ENCODE results near the gene TULP4.

TULP4 gene

GRCh38 chr6:158270389-158271127 is 41.7 kb upstream of the TULP4 start:
- no peak overlapping the region for H3K4me3 ChIP-seq (ENCODE audit: low read length)
- TF ChIP-seq, protein P1, sequence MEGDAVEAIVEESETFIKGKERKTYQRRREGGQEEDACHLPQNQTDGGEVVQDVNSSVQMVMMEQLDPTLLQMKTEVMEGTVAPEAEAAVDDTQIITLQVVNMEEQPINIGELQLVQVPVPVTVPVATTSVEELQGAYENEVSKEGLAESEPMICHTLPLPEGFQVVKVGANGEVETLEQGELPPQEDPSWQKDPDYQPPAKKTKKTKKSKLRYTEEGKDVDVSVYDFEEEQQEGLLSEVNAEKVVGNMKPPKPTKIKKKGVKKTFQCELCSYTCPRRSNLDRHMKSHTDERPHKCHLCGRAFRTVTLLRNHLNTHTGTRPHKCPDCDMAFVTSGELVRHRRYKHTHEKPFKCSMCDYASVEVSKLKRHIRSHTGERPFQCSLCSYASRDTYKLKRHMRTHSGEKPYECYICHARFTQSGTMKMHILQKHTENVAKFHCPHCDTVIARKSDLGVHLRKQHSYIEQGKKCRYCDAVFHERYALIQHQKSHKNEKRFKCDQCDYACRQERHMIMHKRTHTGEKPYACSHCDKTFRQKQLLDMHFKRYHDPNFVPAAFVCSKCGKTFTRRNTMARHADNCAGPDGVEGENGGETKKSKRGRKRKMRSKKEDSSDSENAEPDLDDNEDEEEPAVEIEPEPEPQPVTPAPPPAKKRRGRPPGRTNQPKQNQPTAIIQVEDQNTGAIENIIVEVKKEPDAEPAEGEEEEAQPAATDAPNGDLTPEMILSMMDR (IDR thresholded peaks at IDR 0.05; ENCODE audit: insufficient read depth, low read depth, low read length, missing control alignments), result no peak
- no peak for DNase-seq (ENCODE audit: low read depth)

GRCh38 chr6:158272324-158272723 is 39.9 kb upstream of the TULP4 start:
- no peak overlapping the region for H3K4me3 ChIP-seq (ENCODE audit: low read length)
- TF ChIP-seq, protein P1 (IDR thresholded peaks at IDR 0.05; ENCODE audit: insufficient read depth, low read depth, low read length, missing control alignments), result no peak
- no peak for DNase-seq (ENCODE audit: low read depth)

GRCh38 chr6:158278004-158278403 is 34.3 kb upstream of the TULP4 start:
- H3K4me3 ChIP-seq (ENCODE audit: low read length), result no peak overlapping the region

DNA sequence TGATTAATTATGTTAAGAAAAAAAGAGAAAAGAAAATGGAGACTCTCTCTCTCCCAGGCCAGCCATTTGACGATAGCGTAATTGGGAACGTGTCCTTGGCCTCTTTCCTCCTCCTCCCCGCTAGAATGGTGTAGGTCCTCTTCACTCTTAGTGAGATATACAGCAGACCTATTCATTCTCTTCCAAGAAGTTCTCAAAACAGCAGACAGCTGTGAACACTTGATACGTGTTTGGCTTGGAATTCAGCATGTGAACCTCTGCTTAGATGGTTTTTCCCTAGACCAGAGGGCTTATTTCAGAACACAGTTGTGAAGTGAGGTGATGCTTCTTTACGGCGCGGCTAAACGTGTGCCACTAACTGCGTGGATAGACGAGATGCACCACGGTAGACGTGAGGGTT is 32.6 kb upstream of the TULP4 start:
- TF ChIP-seq, protein P1 (IDR thresholded peaks at IDR 0.05; ENCODE audit: insufficient read depth, low read depth, low read length, missing control alignments), result no peak
- no peak for DNase-seq (ENCODE audit: low read depth)
- no peak overlapping the region for H3K4me3 ChIP-seq (ENCODE audit: low read length)

More at GRCh38 chr6:158278004-158278403, 34.3 kb upstream of the TULP4 start:
- TF ChIP-seq, protein P1 (IDR thresholded peaks at IDR 0.05; ENCODE audit: insufficient read depth, low read depth, low read length, missing control alignments), result no peak
- no peak for DNase-seq (ENCODE audit: low read depth)

DNA sequence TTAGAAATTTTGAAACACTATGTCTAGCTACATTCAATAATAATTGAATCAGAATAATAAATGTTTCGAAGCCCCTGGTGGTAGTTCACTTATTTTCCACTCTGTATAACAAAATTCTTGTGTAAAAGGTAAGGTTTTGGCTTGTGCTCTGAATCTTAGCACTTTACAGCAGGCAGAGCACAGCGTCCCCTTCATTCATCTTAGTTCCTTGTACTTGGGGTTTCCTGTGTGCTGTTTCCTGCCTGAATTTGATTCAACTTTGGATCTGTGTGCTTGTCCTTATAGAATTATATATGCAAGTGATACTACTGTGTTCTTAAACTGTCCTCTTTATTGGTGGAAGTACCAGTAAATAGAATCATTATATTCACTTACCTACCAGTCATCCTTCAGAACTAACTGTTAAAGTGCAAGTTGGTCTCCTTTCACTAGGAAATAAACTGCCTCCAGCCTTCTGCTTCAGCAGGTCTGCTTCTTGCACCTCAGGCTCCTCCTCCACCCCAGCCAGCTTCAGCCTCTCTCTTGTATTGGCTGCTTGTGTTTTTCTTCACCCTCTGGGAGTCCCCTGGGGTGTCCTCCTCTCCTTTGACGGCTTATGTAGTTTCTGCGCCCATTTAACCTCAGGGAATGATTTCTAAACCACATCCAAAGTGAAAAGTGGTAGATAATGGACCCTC is 28.8 kb upstream of the TULP4 start:
- TF ChIP-seq, protein P1 (IDR thresholded peaks at IDR 0.05; ENCODE audit: insufficient read depth, low read depth, low read length, missing control alignments), result no peak
- no peak overlapping the region for H3K4me3 ChIP-seq (ENCODE audit: low read length)
- peak; percentile 30 for DNase-seq (ENCODE audit: low read depth)

DNA sequence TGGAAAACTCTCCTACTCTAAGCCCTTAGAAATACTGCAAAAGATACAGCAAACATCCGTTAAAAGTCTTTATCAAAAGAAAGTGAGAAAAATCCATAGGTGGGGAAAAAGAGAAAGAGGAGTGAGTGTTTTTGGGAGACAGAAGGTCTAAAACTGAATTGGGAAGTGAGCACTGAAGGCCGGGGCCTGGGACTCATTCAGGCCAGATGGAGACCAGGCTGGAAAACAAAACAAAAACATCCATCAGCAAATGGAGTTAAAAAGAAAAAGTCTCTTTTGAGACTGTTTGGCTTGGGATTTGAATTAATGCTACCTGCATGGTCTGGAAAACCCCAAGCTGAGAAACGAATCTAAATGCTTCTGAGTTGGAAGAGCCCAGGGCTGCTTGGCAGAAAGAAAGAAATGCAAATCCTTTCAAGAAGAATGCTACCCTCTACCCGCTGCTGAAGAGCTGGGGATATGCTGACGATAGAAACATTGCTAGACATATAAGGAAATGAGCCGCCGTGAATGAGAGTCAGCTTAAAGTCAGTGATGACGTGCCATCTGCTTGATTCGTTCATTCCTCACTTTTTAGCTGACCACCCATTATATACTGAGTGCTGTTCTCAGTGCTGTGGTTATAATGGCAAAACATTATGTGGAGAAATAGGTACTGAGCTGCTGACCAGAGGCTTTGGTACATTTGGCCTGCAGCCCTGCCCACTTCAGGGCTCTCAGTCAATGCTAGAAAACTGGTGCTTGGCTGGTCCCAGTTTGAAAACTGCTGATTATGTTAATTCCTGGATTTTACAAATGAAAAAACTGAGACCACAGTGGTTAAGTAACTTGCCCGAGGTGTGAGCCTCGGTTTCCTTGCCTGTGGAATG is 28.0 kb upstream of the TULP4 start:
- TF ChIP-seq, protein P1 (IDR thresholded peaks at IDR 0.05; ENCODE audit: insufficient read depth, low read depth, low read length, missing control alignments), result no peak
- peak; percentile 44 for DNase-seq (ENCODE audit: low read depth)
- no peak overlapping the region for H3K4me3 ChIP-seq (ENCODE audit: low read length)

Measured in epithelial cell of esophagus (primary cell).